ENCODE measurements around the gene CDC14A.
"Not testable (repeated sequence)": the region's sequence is repeated elsewhere in the genome, so short reads cannot be mapped to it uniquely, and the experiment has no call there.

Gene CDC14A

GRCh38 chr1:100335436-100335835 lies 16.9 kb upstream of the CDC14A start:
- DNase-seq: peak; percentile 75

DNA sequence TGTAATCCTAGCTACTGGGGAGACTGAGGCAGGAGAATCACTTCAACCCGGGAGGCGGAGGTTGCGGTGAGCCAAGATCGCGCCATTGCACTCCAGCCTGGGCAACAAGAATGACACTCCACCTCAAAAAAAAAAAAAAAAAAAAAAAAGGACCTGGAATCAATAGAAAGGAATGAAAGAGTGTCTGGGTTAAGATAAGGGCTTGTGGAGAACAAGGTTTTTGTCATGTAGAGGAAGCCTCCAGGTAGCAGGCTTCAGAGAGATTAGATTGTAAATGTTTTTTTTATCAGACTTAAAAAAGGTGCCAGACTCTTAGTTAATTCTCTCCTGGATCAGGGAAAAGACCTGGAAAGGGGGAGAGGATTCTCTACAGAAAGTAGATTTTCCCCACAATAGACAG lies 14.4 kb upstream of the CDC14A start:
- DNase-seq: peak; percentile 59

- DNase-seq: not testable (repeated sequence)
Observed at GRCh38 chr1:100339735-100340134, 12.6 kb upstream of the CDC14A start.

GRCh38 chr1:100340494-100340893 lies 11.8 kb upstream of the CDC14A start:
- no peak for DNase-seq

DNA sequence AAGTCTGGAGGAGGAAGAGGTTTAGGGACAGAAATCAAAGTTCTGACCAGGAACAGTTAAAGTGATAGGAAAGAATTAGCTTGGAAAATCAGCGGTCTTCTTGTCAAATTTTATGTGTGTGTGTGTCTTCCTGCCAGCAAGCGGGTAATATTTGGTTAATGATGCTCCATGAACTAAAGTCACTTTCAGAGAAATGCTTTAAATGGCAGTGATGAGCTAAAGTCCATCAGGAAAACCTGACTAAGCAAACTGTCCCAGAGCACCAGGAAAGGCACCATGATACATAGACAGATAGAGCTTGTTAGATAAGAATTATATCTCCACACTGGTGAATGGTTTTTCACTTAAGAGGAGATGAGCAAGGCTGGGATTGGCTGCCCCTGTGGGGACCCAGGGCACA lies 10.0 kb upstream of the CDC14A start:
- no peak for DNase-seq

DNA sequence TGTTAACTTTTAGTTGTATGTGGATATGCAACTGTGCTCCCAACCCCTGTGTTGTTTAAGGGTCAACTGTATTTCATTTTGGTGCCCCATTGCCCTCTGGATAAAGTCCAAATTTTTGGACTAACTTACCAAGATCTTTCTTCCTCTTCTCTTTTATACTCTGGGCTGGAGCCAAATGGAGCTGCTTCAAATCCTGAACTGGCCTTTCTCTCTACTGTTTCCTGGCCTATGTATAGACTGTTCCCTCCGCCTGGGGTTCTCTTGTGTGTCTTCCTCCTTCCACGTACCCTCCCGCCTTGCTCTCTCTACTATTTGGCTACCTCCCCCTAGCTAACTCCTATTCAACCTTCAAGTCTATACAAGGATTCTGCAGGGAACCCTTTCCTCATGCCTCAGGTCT lies 8.4 kb upstream of the CDC14A start:
- DNase-seq: no peak

DNA sequence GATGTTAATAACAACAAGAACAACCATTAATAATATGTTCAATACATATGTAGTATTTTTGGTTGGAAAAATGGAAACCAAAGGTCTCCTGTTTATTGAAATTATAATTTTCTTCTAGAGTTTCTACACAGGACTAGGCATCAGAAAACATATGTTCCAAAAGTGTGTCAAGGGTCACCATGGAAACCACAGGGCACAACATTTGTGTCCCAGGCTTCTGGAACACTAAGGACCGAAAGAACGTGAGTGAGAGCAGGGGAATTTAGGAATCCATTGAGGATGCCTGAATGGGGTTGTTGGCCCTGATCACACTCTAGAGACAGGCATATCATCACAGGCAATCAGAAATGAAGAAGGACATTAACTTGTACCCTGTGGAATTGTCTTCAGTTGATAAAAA lies 7.5 kb upstream of the CDC14A start:
- DNase-seq: no peak

GRCh38 chr1:100346387-100346786 lies 5.9 kb upstream of the CDC14A start:
- DNase-seq: no peak

DNA sequence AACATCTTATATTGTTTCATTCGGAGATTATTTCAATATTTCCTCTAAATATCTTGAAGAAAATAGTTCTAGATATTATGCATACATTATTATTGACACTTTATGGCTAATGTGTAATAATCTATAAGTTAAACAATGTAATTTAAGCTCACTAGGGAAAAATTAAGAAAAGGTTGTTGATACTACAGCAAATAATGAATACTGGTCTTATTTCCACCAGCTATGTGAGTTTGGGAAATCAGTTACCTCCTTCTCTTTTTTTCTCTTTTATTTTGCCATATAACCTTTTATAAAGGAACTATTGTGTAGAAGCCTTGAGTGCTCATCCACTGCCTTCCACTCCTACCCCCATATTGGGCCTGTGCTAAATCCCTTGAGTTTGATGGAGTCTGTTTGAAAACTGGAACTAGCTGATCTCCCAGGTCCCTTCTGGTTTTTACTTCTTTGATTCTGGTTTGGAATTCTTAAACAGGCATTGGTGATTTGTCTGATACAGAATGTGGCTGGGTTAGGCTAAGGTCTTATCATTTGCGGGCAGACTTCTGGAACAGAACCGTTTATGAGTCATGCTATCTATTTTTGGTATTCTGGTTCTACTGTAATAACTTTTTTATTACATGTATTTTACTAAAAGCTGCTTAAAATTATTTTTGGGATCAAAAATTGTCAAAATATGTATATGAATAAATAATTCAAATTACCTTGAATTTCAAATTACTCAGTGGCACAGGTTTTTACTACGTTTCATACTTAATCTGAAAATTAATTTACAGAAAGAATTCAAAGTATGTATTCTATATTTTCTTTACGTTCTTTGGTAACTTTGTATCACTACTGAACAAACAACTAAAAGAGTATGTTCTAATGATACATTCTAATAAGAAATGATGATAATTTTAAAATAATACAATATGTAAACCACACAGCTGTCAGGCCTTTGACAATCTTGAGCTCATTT lies 5.0 kb upstream of the CDC14A start:
- peak; percentile 92 for DNase-seq

GRCh38 chr1:100348549-100349144 lies 3.7 kb upstream of the CDC14A start:
- DNase-seq: peak; percentile 54

DNA sequence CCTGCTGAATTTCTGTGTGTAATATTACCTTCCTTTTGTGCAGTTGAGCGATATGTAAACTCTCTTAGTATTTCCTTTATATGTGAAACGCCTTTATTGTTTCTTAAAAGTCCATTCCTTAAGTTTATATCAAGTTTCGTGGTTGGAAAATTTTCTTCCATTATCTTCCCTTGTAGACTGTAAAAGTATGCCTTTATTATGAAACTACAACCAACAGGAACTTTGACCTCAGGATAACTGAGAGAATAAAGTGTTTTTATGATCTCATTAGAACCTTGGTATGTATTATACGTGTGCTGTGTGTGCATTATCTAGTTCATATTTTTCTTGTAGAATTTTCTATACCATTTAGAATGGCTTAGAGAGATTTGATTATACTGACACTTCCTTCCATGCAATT lies 3.1 kb upstream of the CDC14A start:
- peak; percentile 40 for DNase-seq

DNA sequence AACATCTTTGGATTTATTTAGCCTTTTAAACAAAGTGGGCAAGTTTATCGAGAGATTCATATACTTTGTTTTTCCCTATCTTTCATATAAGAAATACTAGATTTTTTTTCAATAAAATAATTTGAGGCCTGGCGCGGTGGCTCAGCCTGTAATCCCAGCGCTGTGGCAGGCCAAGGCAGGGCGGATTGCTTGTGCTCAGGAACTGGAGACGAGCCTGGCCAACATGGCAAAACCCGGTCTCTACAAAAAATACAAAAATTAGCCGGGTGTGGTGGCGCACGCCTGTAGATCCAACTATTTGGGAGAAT lies 1.6 kb upstream of the CDC14A start:
- no peak for DNase-seq

GRCh38 chr1:100351095-100351887 lies 1.0 kb upstream of the CDC14A start:
- peak; percentile 98 for DNase-seq

DNA sequence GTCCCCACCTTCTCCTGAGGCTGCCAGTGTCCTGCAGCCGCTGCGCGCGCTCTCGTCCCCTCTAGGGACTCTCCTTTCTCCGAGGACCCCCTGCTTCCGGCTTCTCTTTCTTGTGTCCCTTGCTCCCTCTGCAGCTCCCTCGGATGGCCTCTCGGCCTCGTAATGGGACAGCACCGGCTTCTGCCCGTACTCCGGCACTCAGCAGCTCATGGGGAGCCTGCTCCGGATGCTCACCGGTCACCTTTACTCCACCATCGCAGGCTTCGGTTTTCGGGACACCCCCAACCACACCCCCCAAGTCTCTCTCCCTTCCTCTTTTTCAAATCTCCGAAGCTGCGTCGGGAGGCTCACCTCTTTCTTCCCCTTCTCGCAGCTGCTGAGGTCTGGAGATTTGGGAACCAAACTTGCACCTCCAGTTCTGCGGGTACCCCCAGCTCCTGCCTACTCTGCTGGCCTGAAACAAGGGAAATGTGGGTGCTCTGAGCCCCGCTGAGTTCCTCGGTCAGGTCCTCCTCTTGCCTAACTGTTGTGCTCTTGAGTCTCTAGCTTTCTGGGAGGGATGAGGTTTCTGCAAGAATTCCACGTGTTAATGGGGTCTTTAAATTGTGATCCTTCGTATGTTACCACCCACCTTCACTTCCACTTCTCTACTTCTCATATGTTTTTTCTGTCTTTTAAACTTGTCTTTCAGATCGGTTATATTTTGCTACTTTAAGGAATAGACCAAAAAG lies 930 bp downstream of the CDC14A start:
- peak; percentile 57 for DNase-seq

- DNase-seq: no peak
Observed at GRCh38 chr1:100353988-100354387, 1.7 kb downstream of the CDC14A start.

DNA sequence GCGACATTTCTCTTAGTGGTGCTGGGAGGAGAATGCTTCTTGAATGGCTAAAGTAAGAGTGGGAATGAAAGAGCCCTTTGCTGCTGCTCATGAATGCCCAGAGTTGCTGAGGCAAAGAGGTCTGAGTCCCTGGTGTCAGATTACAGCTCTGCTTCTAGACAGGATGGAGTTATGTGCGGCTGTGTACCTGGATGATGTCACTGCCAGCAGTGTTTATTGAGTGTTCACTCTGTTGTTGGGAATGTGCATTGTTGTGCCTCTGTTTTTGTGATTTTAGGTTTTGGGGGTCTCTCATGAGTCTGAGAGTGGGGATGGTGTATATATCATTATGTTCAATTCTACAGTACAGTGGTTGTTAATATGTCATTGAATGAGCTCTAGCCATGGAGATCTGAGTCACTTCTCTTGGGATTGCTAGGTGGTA lies 2.7 kb downstream of the CDC14A start:
- DNase-seq: no peak

- peak; percentile 62 for DNase-seq
Observed at GRCh38 chr1:100358210-100358609, 5.9 kb downstream of the CDC14A start.

- DNase-seq: no peak
Observed at GRCh38 chr1:100359139-100359538, 6.8 kb downstream of the CDC14A start.

DNA sequence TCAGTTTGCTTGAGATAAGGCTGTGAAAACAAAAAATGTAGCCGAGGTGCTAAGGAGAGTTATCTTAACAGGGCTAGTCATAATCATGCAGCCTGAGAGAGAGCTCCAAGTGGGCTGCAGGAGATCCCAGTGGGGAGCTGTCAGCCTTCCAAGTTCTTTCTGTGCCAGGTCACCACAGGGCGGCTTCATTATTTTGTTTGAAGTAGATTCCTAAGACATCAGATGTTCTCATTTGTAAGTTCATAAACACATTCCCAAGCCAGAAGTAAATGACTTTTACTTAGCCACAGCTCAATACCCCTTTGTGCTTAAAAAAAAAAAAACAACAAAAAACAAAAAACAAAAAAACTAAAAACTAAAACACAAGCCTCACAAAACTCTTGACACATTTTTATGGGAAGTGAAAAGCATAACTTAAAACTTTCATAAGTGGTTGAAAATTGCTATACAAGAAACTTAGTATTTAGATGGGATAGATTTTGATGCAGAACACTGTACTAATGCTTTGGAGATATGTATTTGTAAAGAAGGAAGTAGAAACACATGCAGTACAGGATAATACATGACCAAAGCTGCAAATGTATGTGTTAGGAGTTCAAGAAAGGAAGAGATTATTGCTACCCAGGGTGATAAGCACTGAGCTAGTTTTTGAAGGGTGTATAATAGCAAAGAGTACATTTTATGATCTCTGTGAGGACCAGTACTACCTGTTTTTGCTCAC lies 8.6 kb downstream of the CDC14A start:
- DNase-seq: peak; percentile 66

GRCh38 chr1:100361511-100362089 lies 9.3 kb downstream of the CDC14A start:
- DNase-seq: no peak

- DNase-seq: no peak
Observed at GRCh38 chr1:100362821-100363466, 10.6 kb downstream of the CDC14A start.
